SK-N-SH treated with all-trans-retinoic acid at 6 μM for 48 hours (cell line): ENCODE measurements around the gene LRMDA.

Experiments used
- PATZ1 ChIP-seq: fragments of 250-450 bp; sonication (Bioruptor Pico); IDR thresholded peaks from 2 replicates; pipeline ENCODE4 v1.8.0; 2020; ENCODE audit warnings: mild to moderate bottlenecking, moderate library complexity, borderline replicate concordance
- RARB ChIP-seq: fragments of 250-450 bp; sonication (Bioruptor Pico); IDR thresholded peaks from 2 replicates; pipeline ENCODE4 v1.8.0; 2021; ENCODE audit warnings: mild to moderate bottlenecking, moderate library complexity
- ZFP3 ChIP-seq: fragments of 250-450 bp; sonication (Bioruptor Pico); IDR thresholded peaks from 2 replicates; pipeline ENCODE4 v1.5.0; 2020; ENCODE audit warnings: mild to moderate bottlenecking, moderate library complexity

GRCh38 chr10:75632805-75633462 lies 201.5 kb downstream of the LRMDA start:
- TF ChIP-seq ZFP3 (CRISPR knock-in tag), result no peak
- no peak for TF ChIP-seq PATZ1 (CRISPR knock-in tag)
- TF ChIP-seq RARB (CRISPR knock-in tag), result no peak
